Measurements from ENCODE around the gene FAM219B. TPM values are rescaled to one million over a fixed set of nuclear protein-coding genes. Genes with fewer than 3 reads are reported as not detected.

The FAM219B gene
- total and polyA plus RNA-seq, 10 of the 15 experiments (the other 5 are each of a cell fraction or from before 2014, with no cell fraction given): 7.6 to 53.2 (median 29.4) TPM

GRCh38 chr15:74951006-74951405, 44.4 kb upstream of the FAM219B start (continued):
- TF ChIP-seq PAX5 (IDR thresholded peaks at IDR 0.05; ENCODE audit: borderline replicate concordance, low read depth, low read length): no peak

- Histone ChIP-seq H3K9me3 (replicated peaks; ENCODE audit: control insufficient read depth, insufficient read depth, low read length) (no peaks in the 10 kb centered on the region), H3K4me2 (ENCODE audit: control insufficient read depth, insufficient read depth) (no peak overlapping the region), H3K27ac (ENCODE audit: control insufficient read depth, insufficient read depth) (no peak overlapping the region), H3K36me3 (ENCODE audit: control insufficient read depth in 2 of 2, insufficient read depth in 2 of 2, low read length in 1 of 2) (no peaks in the 10 kb centered on the region), H3K9ac (ENCODE audit: control insufficient read depth, insufficient read depth, low read length) (no peak overlapping the region), H3K4me1 (ENCODE audit: control insufficient read depth, insufficient read depth, low read length) (no peaks in the 10 kb centered on the region; the same call in none of the 2 replicates), H2AFZ (ENCODE audit: control insufficient read depth, low read depth, low read length) (no peak overlapping the region), H3K4me3 (no peak overlapping the region), H4K20me1 (ENCODE audit: control insufficient read depth, insufficient read depth) (no peaks in the 10 kb centered on the region), H3K79me2 (ENCODE audit: control insufficient read depth, insufficient read depth, low read length) (no peaks in the 10 kb centered on the region), H3K27me3 (replicated peaks in 1 of 2; ENCODE audit: control insufficient read depth in 2 of 2, insufficient read depth in 2 of 2, low read length in 1 of 2) (no peaks in the 10 kb centered on the region)
- DNase-seq (ENCODE audit: low read depth, low spot score) (peak; percentile 53), FAIRE-seq (peak; percentile 95), ATAC-seq (peak; percentile 93)
- 46% methylated on average over 6 of the region's 7 CpGs for WGBS (ENCODE audit: insufficient coverage, insufficient replicate concordance, low lambda C conversion rate, missing lambda C conversion rate)
- intact Hi-C loops (cut with micrococcal nuclease; ENCODE audit: unreplicated experiment) (loop anchor here (1.0 to 2.0 kb wide), 4 partner anchors 39 to 315 kb away; no protein-coding TSS in a partner anchor), in situ Hi-C loops (cut with MboI) (no loop called here)
- BruUV-seq (replicated peaks): no TSS peak
- POLR2A ChIA-PET: interaction anchor here (0.8 to 1.7 kb wide), 5 partner anchors 8 to 181 kb away, joined by 3 to 4 read pairs (median 4); no protein-coding TSS in a partner anchor
- CTCF ChIA-PET: interaction anchor here (0.6 to 6.4 kb wide), 40 partner anchors 8 to 501 kb away, joined by 3 to 117 read pairs (median 4); partner anchors contain the start of genes FAM219B, SCAMP5 and SIN3A
- RAD21 ChIA-PET (ENCODE audit: unreplicated experiment): interaction anchor here (0.6 to 7.2 kb wide), 18 partner anchors 10 to 566 kb away, joined by 3 to 50 read pairs (median 3); partner anchors contain the start of genes FAM219B and ULK3
- SMC1A ChIA-PET (ENCODE audit: uncharacterized antibody, unreplicated experiment): interaction anchor here (0.6 to 8.1 kb wide), 19 partner anchors 10 to 316 kb away, joined by 3 to 82 read pairs (median 4); partner anchors contain the start of gene FAM219B
- no peak for TF ChIP-seq PML (IDR thresholded peaks at IDR 0.05; ENCODE audit: low read length)
- TF ChIP-seq PKNOX1 (IDR thresholded peaks at IDR 0.05): peak; percentile 31
- no peak for TF ChIP-seq SIN3A (IDR thresholded peaks at IDR 0.05; ENCODE audit: low read depth, low read length)
- TF ChIP-seq NBN (IDR thresholded peaks at IDR 0.05): 0 out of 2 replicates have a peak, but pooled peaks have one; percentile 39
- no peak for TF ChIP-seq LARP7 (IDR thresholded peaks at IDR 0.05)
- TF ChIP-seq CBFB (IDR thresholded peaks at IDR 0.05; ENCODE audit: low read depth): no peak
- TF ChIP-seq POU2F2 (IDR thresholded peaks at IDR 0.05; ENCODE audit: borderline replicate concordance, low read depth, low read length): 0 out of 3 replicates have a peak, but pooled peaks have one; percentile 9
- 0 out of 2 replicates have a peak, but pooled peaks have one; percentile 36 for TF ChIP-seq MXI1 (IDR thresholded peaks at IDR 0.05; ENCODE audit: low read depth, low read length)
- TF ChIP-seq NFYA (IDR thresholded peaks at IDR 0.05; ENCODE audit: borderline replicate concordance, low read depth, low read length): no peak
- TF ChIP-seq TAF1 (IDR thresholded peaks at IDR 0.05; ENCODE audit: borderline replicate concordance, low read depth, low read length): no peak
- no peak for TF ChIP-seq NRF1 (conservative IDR thresholded peaks at IDR 0.05; ENCODE audit: low read depth, low read length)
- no peak for TF ChIP-seq ZBTB4 (CRISPR knock-in tag; IDR thresholded peaks at IDR 0.05)
- no peak for TF ChIP-seq CREB1 (IDR thresholded peaks at IDR 0.05; ENCODE audit: low read depth)
- no peak for TF ChIP-seq BMI1 (IDR thresholded peaks at IDR 0.05; ENCODE audit: borderline replicate concordance)
- TF ChIP-seq RUNX3 (IDR thresholded peaks at IDR 0.05; ENCODE audit: low read length): peak; percentile 45; the same call in 1 of the 2 replicates
Observed at GRCh38 chr15:74950078-74950908, 43.6 kb upstream of the FAM219B start.

All from GM12878 (cell line).